Measurements from ENCODE around the gene NXF1.
"Not testable (repeated sequence)": the region's sequence is repeated elsewhere in the genome, so short reads cannot be mapped to it uniquely, and the experiment has no call there.

NXF1 gene
- total RNA-seq = 28.1 to 293 (median 58.9) reads per million in 18 experiments

DNA sequence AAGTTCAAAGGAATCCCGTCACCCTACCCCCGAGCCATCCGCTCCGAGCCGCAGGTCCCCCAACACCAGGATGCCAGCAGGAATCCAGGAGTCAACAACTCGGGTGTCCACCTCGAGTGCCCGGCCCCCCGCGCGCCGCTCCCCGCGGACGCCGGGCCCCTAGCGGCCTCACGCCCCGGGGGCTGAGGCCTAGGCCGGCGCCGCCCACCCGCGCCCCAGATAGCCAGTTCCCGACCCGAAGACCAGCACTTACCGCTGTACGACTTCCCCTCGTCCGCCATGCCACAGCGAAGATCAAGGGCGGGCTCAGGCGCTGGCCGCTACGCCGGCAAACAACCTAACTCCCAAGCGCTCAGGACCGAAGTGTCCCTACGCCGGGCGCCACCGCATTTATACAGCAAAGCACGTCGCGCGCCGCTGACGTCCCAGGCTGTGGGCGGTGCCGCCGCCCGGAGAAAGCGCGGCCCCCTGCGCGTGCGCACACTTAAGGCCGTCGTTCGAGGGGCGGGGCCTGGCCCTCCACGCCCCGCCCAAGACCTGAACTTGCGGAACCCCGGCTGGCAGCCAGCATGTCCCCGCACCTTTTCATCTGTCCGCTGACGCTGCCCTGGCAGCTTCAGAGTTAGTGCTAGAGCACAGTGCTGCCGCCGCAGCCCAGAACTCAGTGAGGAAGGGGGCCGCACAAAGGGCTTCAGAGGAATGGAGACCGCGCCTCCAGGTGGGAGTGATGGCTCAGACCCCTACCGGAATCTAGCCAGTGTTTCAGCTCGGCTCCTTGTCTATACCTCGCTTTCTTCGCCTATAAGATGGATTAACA lies at the start of gene NXF1:
Gene NXF1, minus strand, starts transcription at position 365 of the 817 bp plus-strand sequence. Its CDS starts 84 bp downstream, at position 281.
- peak; percentile 97 to 98 for DNase-seq

DNA sequence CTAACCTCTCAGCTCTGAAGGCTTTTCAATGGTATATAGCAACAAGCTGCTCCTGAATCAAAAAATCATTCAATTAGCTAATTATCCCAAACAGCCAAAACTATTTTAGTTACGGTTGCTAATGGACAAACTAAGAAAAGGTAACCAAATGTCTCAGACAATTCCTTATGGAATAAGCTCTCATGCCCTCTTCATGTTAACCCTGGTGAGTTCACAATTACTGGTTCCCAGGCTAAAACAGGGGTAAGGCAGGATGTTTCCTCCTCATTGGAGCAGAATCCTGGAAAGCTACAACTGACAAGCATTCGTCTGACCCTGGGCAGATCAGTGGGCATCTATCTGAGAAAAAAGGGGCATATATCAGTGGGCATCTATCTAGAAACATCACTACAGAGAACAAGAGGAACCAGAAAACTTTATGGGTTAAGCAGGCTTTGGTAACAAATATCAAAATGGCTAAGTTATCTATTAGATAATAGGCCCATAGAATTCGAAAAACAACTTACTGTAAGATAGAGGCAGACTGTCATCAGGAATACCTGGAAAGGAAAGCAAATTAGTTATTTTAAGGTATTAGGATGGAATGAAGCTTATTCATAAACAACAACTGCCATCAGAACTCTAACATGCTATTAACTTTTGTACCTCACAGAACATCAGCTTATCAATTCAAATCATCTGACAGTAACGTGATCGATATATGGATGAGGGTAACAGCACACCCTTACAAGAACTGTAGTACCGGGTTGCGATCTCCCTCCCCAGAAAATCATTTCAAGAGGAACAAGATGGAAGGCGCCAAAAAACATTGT lies 49.0 kb upstream of the NXF1 start:
- no peak for DNase-seq

DNA sequence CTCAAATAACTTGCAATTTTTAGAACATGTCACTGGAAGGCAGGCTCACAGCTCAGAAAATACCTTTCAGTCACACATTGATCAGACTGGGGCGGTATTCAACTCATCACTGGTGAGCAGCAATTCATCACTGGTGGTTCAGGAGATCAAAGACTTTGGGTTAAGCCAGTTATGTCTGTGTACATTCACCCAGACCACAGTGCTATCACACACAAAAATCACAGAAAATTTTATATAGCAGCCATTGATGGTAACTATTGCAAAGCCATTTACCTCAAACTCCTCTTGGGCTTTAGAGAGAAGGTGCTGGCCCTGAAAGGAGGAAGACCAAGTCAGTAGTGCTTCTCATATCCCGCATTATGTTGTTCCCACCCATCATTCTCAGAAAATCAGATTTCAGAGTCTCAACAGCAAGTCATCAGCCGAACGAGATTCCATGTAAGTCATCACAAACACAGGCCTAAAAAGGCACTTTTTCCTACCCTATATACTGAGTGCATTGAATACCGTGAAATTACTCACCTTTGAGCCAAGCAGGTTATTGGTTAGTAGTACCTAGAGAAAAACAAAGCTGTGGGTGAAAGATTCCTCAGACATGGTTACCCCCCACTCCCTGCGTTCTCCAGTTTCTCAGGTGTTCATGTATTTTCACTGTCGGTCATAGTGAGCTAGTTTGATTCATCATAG lies 48.2 kb upstream of the NXF1 start:
- DNase-seq = no peak

DNA sequence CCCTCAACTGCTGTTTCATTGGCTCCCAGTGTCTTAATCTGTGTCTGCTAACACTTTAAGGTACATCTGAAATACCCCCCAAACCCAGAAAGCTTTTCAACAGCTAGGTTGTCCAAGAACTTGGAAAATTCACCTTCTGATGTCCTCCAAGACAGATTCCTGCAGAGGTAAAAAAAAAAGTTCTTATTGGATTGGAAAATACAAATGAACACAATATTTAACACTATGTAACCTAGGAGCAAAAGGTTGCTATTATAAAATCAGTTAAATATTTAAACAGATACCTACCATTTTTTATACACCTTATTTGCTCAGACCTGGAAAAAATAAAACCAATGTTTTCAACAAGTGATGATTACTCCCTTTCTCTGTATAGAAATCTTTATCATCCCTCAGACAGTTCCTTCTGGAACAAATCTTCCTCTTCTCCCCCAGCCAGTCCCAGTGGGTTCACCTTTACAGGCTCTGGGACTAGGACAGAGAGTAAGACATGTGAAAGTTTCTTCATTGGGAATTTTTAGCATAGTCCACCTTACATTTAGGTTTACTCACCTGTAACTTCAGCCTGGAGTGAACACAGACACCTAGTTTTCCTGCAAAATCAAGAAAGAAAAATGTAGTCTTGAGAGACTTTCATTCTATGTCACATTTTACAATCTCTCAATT lies 47.4 kb upstream of the NXF1 start:
- DNase-seq = no peak

- no peak for DNase-seq
These were observed 46.7 kb upstream of the NXF1 start for GRCh38 chr11:62851807-62852522.

GRCh38 chr11:62850911-62851806 lies 45.9 kb upstream of the NXF1 start:
- no peak for DNase-seq

GRCh38 chr11:62847767-62848314 lies 42.6 kb upstream of the NXF1 start:
- DNase-seq = no peak

GRCh38 chr11:62846177-62846576 lies 40.9 kb upstream of the NXF1 start:
- no peak for DNase-seq

DNA sequence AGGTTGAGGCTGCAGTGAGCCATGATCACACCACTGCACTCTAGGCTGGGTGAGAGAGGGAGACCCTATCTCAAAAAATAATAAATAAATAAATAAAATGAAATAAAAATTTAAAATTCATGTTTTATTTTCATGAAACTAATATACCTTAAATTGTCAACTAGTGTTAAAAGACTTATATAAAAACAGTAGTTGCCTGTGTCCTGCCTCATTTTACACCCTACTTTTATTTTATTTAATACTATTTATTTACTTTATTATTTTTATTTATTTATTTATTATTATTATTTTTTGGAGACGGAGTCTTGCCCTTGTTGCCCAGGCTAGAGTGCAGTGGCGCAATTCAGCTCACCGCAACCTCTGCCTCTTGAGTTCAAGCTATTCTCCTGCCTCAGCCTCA lies 38.9 kb upstream of the NXF1 start:
- no peak for DNase-seq

GRCh38 chr11:62843466-62843865 lies 38.2 kb upstream of the NXF1 start:
- DNase-seq = no peak

- not testable (repeated sequence) for DNase-seq
These were observed 37.7 kb upstream of the NXF1 start for GRCh38 chr11:62842891-62843290.

GRCh38 chr11:62842171-62842741 lies 37.0 kb upstream of the NXF1 start:
- DNase-seq = peak; percentile 26 to 42

GRCh38 chr11:62841361-62842170 lies 36.3 kb upstream of the NXF1 start:
- DNase-seq = peak; percentile 96 to 99

DNA sequence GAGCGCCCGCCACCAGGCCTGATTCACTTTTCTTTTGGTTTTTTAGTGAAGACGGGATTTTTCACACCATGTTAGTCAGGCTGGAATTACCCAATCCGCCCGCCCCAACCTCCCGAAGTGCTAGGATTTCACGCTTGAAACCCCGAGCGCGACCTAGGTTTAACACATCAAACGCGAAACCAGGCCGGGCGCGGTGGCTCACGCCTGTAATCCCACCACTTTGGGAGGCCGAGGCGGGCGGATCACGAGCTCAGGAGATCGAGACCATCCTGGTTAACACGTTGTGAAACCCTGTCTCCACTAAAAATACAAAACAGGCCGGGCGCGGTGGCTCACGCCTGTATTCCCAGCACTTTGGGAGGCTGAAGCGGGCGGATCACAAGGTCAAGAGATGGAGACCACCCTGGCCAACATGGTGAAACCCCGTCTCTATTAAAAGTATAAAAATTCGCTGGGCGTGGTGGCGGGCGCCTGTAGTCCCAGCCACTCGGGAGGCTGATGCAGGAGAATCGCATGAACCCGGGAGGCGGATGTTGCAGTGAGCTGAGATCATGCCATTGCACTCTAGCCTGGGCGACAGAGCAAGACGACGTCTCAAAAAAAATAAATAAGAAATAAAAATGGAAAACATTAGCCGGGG lies 35.6 kb upstream of the NXF1 start:
- peak; percentile 79 to 84 for DNase-seq

GRCh38 chr11:62839050-62839945 lies 34.1 kb upstream of the NXF1 start, which contains the start of gene WDR74:
Gene WDR74 (minus strand): TSS chr11:62839590. CDS start chr11:62839570, 20 bp downstream.
- DNase-seq = peak; percentile 96 to 97

DNA sequence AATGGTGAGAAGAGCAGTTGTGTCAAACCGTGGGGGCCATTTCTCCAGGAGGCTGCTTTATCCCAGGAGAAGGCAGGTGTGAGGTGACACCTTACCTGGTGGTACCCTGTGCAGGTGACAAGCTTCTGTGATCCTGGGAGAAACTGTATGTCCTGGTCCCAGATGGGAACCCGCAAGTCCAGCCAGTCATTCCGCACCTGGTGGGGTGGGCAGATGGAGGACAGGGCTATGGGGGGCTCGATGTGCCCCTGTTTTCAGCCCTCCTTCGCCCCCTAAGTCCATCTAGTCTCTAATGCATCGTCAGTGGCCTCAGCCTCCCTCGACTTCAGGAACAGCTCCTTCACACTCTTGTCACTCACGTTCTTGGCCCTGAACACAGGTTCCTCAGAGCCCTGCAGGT lies 30.1 kb upstream of the NXF1 start:
- no peak for DNase-seq
